IMR-90 (cell line): Measurements from ENCODE around the gene HFE. TPM values are rescaled to one million over a fixed set of nuclear protein-coding genes. Genes with fewer than 3 reads are reported as not detected.

Experiments
- ATAC-seq: fragments of 200-7000 bp; cut with Tn5 transposase; 2 replicates; pipeline ENCODE4 v1.9.1; 2020; ENCODE audit warnings: low read depth, mild to moderate bottlenecking, moderate library complexity
- BruUV-seq: library from RNA; stranded (reverse); fragments of 400-500 nt; replicated peaks from 2 replicates; lab custom pipeline; 2021; lab: Mats Ljungman, UMichigan
- CTCF ChIA-PET: fragments of 300-600 bp; formaldehyde crosslinking; extraction: SDS; loops from one replicate; lab custom pipeline; 2021; ENCODE audit warnings: antibody characterized with exemption; lab: Yijun Ruan, JAX
- POLR2A ChIA-PET: fragments of 300-600 bp; sonication (Branson Sonifier 250); formaldehyde crosslinking; loops from one replicate; lab custom pipeline; 2022; ENCODE audit warnings: antibody characterized with exemption; ENCODE audit not compliant: unreplicated experiment; lab: Charles Lee
- DNase-seq: peaks from one replicate; pipeline ENCODE4 v3.0.0; 2013
- H2AFZ ChIP-seq: replicated peaks from 2 replicates; pipeline ENCODE3; 2013; ENCODE audit warnings: low read length, mild to moderate bottlenecking; ENCODE audit not compliant: poor library complexity
- H2AK5ac ChIP-seq: 2 replicates; pipeline ENCODE4 v1.6.1; 2013; ENCODE audit warnings: low read depth, low read length, inconsistent platforms
- H2AK9ac ChIP-seq: replicated peaks from 2 replicates; pipeline ENCODE3; 2013; ENCODE audit warnings: mild to moderate bottlenecking, low read depth, low read length, moderate library complexity; ENCODE audit not compliant: poor library complexity
- H2BK120ac ChIP-seq: 2 replicates; pipeline ENCODE4 v1.6.1; 2013; ENCODE audit warnings: low read depth, low read length, inconsistent platforms
- H2BK15ac ChIP-seq: 3 replicates; pipeline ENCODE4 v1.6.1; 2013; ENCODE audit warnings: low read depth, low read length, inconsistent platforms
- H2BK20ac ChIP-seq: 2 replicates; pipeline ENCODE4 v1.6.1; 2013; ENCODE audit warnings: low read depth, mild to moderate bottlenecking, inconsistent platforms, low read length, moderate library complexity
- H2BK5ac ChIP-seq: 2 replicates; pipeline ENCODE4 v1.6.1; 2013; ENCODE audit warnings: mild to moderate bottlenecking, low read depth, low read length, inconsistent platforms; ENCODE audit not compliant: poor library complexity, severe bottlenecking
- H3K14ac ChIP-seq: replicated peaks from 2 replicates; pipeline ENCODE4 v1.6.1; 2013; ENCODE audit warnings: low read depth, low read length, inconsistent platforms
- H3K18ac ChIP-seq: 2 replicates; pipeline ENCODE4 v1.6.1; 2013; ENCODE audit warnings: low read depth, low read length, control low read depth
- H3K23ac ChIP-seq: 2 replicates; pipeline ENCODE4 v1.6.1; 2013; ENCODE audit warnings: low read depth, low read length, inconsistent platforms
- H3K27ac ChIP-seq: 2 replicates; pipeline ENCODE4 v1.5.1; 2013; ENCODE audit warnings: mild to moderate bottlenecking, control low read depth, low read length; ENCODE audit not compliant: insufficient read depth
- H3K27me3 ChIP-seq: 2 replicates; pipeline ENCODE4 v1.6.1; 2013; ENCODE audit warnings: low read length; ENCODE audit not compliant: control insufficient read depth, insufficient read depth
- H3K36me3 ChIP-seq: 2 replicates; pipeline ENCODE4 v1.6.1; 2013; ENCODE audit warnings: low read length, mixed read lengths; ENCODE audit not compliant: control insufficient read depth, insufficient read depth
- H3K4ac ChIP-seq: 2 replicates; pipeline ENCODE4 v1.6.1; 2013; ENCODE audit warnings: low read depth, low read length, inconsistent platforms
- H3K4me1 ChIP-seq: 2 replicates; pipeline ENCODE4 v1.6.1; 2013; ENCODE audit warnings: low read length, mixed read lengths; ENCODE audit not compliant: control insufficient read depth, insufficient read depth
- H3K4me2 ChIP-seq: 2 replicates; pipeline ENCODE4 v1.6.1; 2013; ENCODE audit warnings: low read depth, mild to moderate bottlenecking, control low read depth, low read length, moderate library complexity
- H3K4me3 ChIP-seq: 2 replicates; pipeline ENCODE4 v1.5.1; 2013; ENCODE audit warnings: low read depth, mild to moderate bottlenecking, control low read depth, low read length, moderate library complexity; ENCODE audit not compliant: insufficient read depth
- H3K56ac ChIP-seq: 2 replicates; pipeline ENCODE4 v1.6.1; 2013; ENCODE audit warnings: low read length, inconsistent platforms; ENCODE audit not compliant: insufficient read depth; ENCODE audit errors: extremely low read depth
- H3K79me1 ChIP-seq, 2 experiments: 2 replicates each; pipeline ENCODE4 v1.6.1; 2013; ENCODE audit warnings: low read length in 2 of 2, inconsistent platforms in 1 of 2, low read depth in 1 of 2
- H3K9ac ChIP-seq: 2 replicates; pipeline ENCODE4 v1.6.1; 2013; ENCODE audit warnings: low read depth, low read length, control low read depth
- H3K9me1 ChIP-seq: 2 replicates; pipeline ENCODE4 v1.6.1; 2013; ENCODE audit warnings: low read length, inconsistent platforms; ENCODE audit not compliant: insufficient read depth
- H3K9me3 ChIP-seq: 2 replicates; pipeline ENCODE4 v1.6.1; 2013; ENCODE audit warnings: low read length; ENCODE audit not compliant: control insufficient read depth, insufficient read depth
- H4K20me1 ChIP-seq: 2 replicates; pipeline ENCODE4 v1.6.1; 2013; ENCODE audit warnings: low read length, inconsistent platforms; ENCODE audit not compliant: insufficient read depth
- H4K5ac ChIP-seq: 2 replicates; pipeline ENCODE4 v1.6.1; 2013; ENCODE audit warnings: mild to moderate bottlenecking, low read depth, low read length, control low read depth
- H4K8ac ChIP-seq, 2 experiments: 2 replicates each; pipeline ENCODE4 v1.6.1; 2013; ENCODE audit warnings: low read depth in 2 of 2, low read length in 2 of 2, control low read depth in 1 of 2, inconsistent platforms in 1 of 2
- H4K91ac ChIP-seq: 2 replicates; pipeline ENCODE4 v1.6.1; 2013; ENCODE audit warnings: low read depth, low read length, inconsistent platforms; ENCODE audit not compliant: insufficient read depth
- CHD1 ChIP-seq: IDR thresholded peaks from 2 replicates; pipeline ENCODE4 v1.6.1; 2012; ENCODE audit warnings: low read depth, low read length, improper control_type of control experiment
- ELK1 ChIP-seq: fragments of 150-350 bp; IDR thresholded peaks from 2 replicates; pipeline ENCODE4 v1.6.1; 2016; ENCODE audit warnings: low read depth, mild to moderate bottlenecking, low read length, moderate library complexity, borderline replicate concordance
- MAZ ChIP-seq: IDR thresholded peaks from 2 replicates; pipeline ENCODE4 v1.6.1; 2012; ENCODE audit warnings: low read depth, mild to moderate bottlenecking, low read length, improper control_type of control experiment, moderate library complexity, borderline replicate concordance
- RAD21 ChIP-seq: IDR thresholded peaks from 2 replicates; pipeline ENCODE4 v1.6.1; 2012; ENCODE audit warnings: low read length, improper control_type of control experiment
- USF2 ChIP-seq: fragments of 150-350 bp; IDR thresholded peaks from 2 replicates; pipeline ENCODE4 v1.6.1; 2017; ENCODE audit warnings: mild to moderate bottlenecking, antibody characterized with exemption, low read length, low read depth
- WGBS, 2 experiments: methylation state at CpG; one replicate each; pipeline versions ENCODE4 v1.1.5 to v1.1.7; 2013; ENCODE audit warnings: missing lambda C conversion rate in 2 of 2; ENCODE audit not compliant: insufficient read length in 1 of 2; ENCODE audit errors: extremely low coverage in 2 of 2; 5-methylcytosine and 5-hydroxymethylcytosine counted together
- dilution Hi-C: fragments of 300-500 bp; cut with HindIII; formaldehyde crosslinking; loops from one replicate; pipeline ENCODE4 v1.14.3; 2018; ENCODE audit warnings: low sequenced_read_pairs; ENCODE audit not compliant: unreplicated experiment
- in situ Hi-C: fragments of 300-500 bp; cut with MboI; formaldehyde crosslinking; loops from 3 replicates; pipeline ENCODE4 v1.14.3; 2019; ENCODE audit warnings: low sequenced_read_pairs, inconsistent platforms, mixed read lengths
- intact Hi-C: fragments of 100-400 bp; cut with micrococcal nuclease; formaldehyde crosslinking; loops from 2 replicates; pipeline ENCODE4 v1.10.0; 2022
- polyA plus RNA-seq, 3 experiments: library from polyadenylated mRNA; depleted of rRNA; stranded (reverse); fragments of >200 nt; gene quantifications; 2 replicates each; pipeline ENCODE4 v1.2.3, GENCODE V29; 2012; ENCODE audit warnings: low replicate concordance in 1 of 3
- total RNA-seq: library from RNA; depleted of rRNA; stranded (reverse); fragments of >200 nt; gene quantifications from 2 replicates; pipeline ENCODE4 v1.2.3, GENCODE V29; 2012

The HFE gene
- total and polyA plus RNA-seq, 2 of the 4 experiments (the other 2 are of a cell fraction) = 14.9 to 15.7 TPM

- no peak overlapping the region for H3K4me3 ChIP-seq
- H3K27me3 ChIP-seq = no peaks in the 10 kb centered on the region
- H3K4me1 ChIP-seq = peaks cover 5% of the 10 kb centered on the region
- no peak overlapping the region for H2BK20ac ChIP-seq
- DNase-seq (no peak), ATAC-seq (no peak)
- H4K20me1 ChIP-seq = no peaks in the 10 kb centered on the region
- H3K9me1 ChIP-seq = peaks cover 11% of the 10 kb centered on the region
- ChIA-PET POLR2A (no interaction called here), CTCF (interaction anchor here (1.5 to 1.6 kb wide), 2 partner anchors 11 to 20 kb away, joined by 5 to 8 read pairs; no protein-coding TSS in a partner anchor)
- H2BK15ac ChIP-seq = no peak overlapping the region
- no TSS peak for BruUV-seq
- H4K8ac ChIP-seq = no peak overlapping the region
- H2AK9ac ChIP-seq = no peak overlapping the region
- H2BK120ac ChIP-seq = no peak overlapping the region
- no peaks in the 10 kb centered on the region for H3K9me3 ChIP-seq
- peaks cover 5 to 29% of the 10 kb centered on the region in 2 experiments for H3K79me1 ChIP-seq
- no peak overlapping the region for H4K5ac ChIP-seq
- no peak overlapping the region for H3K14ac ChIP-seq
- no peak overlapping the region for H3K4ac ChIP-seq
- in situ Hi-C loops = no loop called here
- H3K4me2 ChIP-seq = no peak overlapping the region
- no peak overlapping the region for H4K91ac ChIP-seq
- H2BK5ac ChIP-seq = no peak overlapping the region
- dilution Hi-C loops = no loop called here
- intact Hi-C loops = no loop called here
- TF ChIP-seq USF2 = no peak
- no peak for TF ChIP-seq ELK1
- no peak for TF ChIP-seq MAZ
- no peak for TF ChIP-seq RAD21
- TF ChIP-seq CHD1 = no peak
- no peak overlapping the region for H3K18ac ChIP-seq
- WGBS, 2 experiments = no CpG with 5 or more reads among the region's 3 CpGs
- no peak overlapping the region for H2AFZ ChIP-seq
- H3K27ac ChIP-seq = no peak overlapping the region
- H3K56ac ChIP-seq = no peak overlapping the region
- H3K23ac ChIP-seq = no peak overlapping the region
- H3K9ac ChIP-seq = no peak overlapping the region
- no peak overlapping the region for H2AK5ac ChIP-seq
- H3K36me3 ChIP-seq = no peaks in the 10 kb centered on the region
Observed at GRCh38 chr6:26086211-26086610, 1.0 kb upstream of the HFE start.
